CD4-positive, alpha-beta T cell treated with Interleukin-17A for 1 hour (primary cell): ENCODE measurements around the gene PIP5K1B.
A peak's percentile ranks its signal among the peaks of the same experiment; 100 is the strongest.

Experiments
- DNase-seq: peaks from one replicate; pipeline ENCODE4 v3.0.0-alpha.2; 2020

PIP5K1B gene

GRCh38 chr9:68925175-68925574 is 220.1 kb downstream of the PIP5K1B start:
- DNase-seq, result no peak

GRCh38 chr9:68927165-68927564 is 222.1 kb downstream of the PIP5K1B start:
- DNase-seq, result no peak

GRCh38 chr9:68931821-68932220 is 226.8 kb downstream of the PIP5K1B start:
- no peak for DNase-seq

- DNase-seq, result no peak
Measured at GRCh38 chr9:68932458-68932857, 227.4 kb downstream of the PIP5K1B start.

- no peak for DNase-seq
Measured at GRCh38 chr9:68933434-68934328, 228.6 kb downstream of the PIP5K1B start.

GRCh38 chr9:68934329-68934644 is 229.2 kb downstream of the PIP5K1B start:
- DNase-seq, result no peak

- no peak for DNase-seq
Measured at GRCh38 chr9:68940573-68940972, 235.5 kb downstream of the PIP5K1B start.

- no peak for DNase-seq
Measured at GRCh38 chr9:68941780-68942459, 236.9 kb downstream of the PIP5K1B start.

- no peak for DNase-seq
Measured at GRCh38 chr9:68942790-68943189, 237.8 kb downstream of the PIP5K1B start.

- no peak for DNase-seq
Measured at GRCh38 chr9:68947015-68947414, 242.0 kb downstream of the PIP5K1B start.

GRCh38 chr9:68947842-68948569 is 243.0 kb downstream of the PIP5K1B start:
- DNase-seq, result no peak

- no peak for DNase-seq
Measured at GRCh38 chr9:68949271-68950000, 244.4 kb downstream of the PIP5K1B start.

- DNase-seq, result no peak
Measured at GRCh38 chr9:68950188-68950587, 245.1 kb downstream of the PIP5K1B start.

GRCh38 chr9:68950689-68951088 is 245.6 kb downstream of the PIP5K1B start:
- DNase-seq, result no peak

- peak; percentile 5 for DNase-seq
Measured at GRCh38 chr9:68951879-68952659, 247.0 kb downstream of the PIP5K1B start.

GRCh38 chr9:68953771-68954170 is 248.7 kb downstream of the PIP5K1B start:
- no peak for DNase-seq

GRCh38 chr9:68955330-68955729 is 250.3 kb downstream of the PIP5K1B start:
- no peak for DNase-seq

GRCh38 chr9:68957479-68957878 is 252.4 kb downstream of the PIP5K1B start:
- no peak for DNase-seq

- DNase-seq, result no peak
Measured at GRCh38 chr9:68961587-68961986, 256.5 kb downstream of the PIP5K1B start.

GRCh38 chr9:68963416-68963815 is 258.4 kb downstream of the PIP5K1B start:
- no peak for DNase-seq

GRCh38 chr9:68964102-68964541 is 259.1 kb downstream of the PIP5K1B start:
- DNase-seq, result no peak

GRCh38 chr9:68964765-68965164 is 259.7 kb downstream of the PIP5K1B start:
- no peak for DNase-seq
